Activated naive CD4-positive, alpha-beta T cell treated with anti-CD3 and anti-CD28 coated beads, Interleukin-2, amount 10 ng/mL, durations not matched to agents 7 days and 5 days (primary cell): Measurements from ENCODE around the gene TDRD10.

Experiments
- CTCF ChIA-PET: fragments of 350-600 bp; sonication (Branson Sonifier 250); formaldehyde crosslinking; loops from one replicate; lab custom pipeline; 2021; ENCODE audit warnings: antibody characterized with exemption; lab: Charles Lee
- DNase-seq: peaks from one replicate; pipeline ENCODE4 v3.0.0-alpha.2; 2020
- H3K27ac Mint-ChIP-seq: one replicate; pipeline ENCODE4 v1.8.0; 2021; ENCODE audit warnings: mild to moderate bottlenecking, moderate library complexity, mixed read lengths
- H3K27me3 Mint-ChIP-seq: one replicate; pipeline ENCODE4 v1.8.0; 2021; ENCODE audit warnings: mild to moderate bottlenecking, mixed read lengths
- H3K36me3 Mint-ChIP-seq: one replicate; pipeline ENCODE4 v1.8.0; 2021; ENCODE audit warnings: mixed read lengths
- H3K4me1 Mint-ChIP-seq: one replicate; pipeline ENCODE4 v1.8.0; 2021; ENCODE audit warnings: mixed read lengths
- H3K4me3 Mint-ChIP-seq: one replicate; pipeline ENCODE4 v1.8.0; 2021; ENCODE audit warnings: mild to moderate bottlenecking, moderate library complexity, mixed read lengths
- H3K9me3 Mint-ChIP-seq: one replicate; pipeline ENCODE4 v1.8.0; 2021; ENCODE audit warnings: mixed read lengths

The TDRD10 gene

GRCh38 chr1:154502066-154502743 lies at the start of gene TDRD10, which contains the start of gene SHE:
Gene TDRD10 (plus strand): TSS chr1:154502219. CDS start chr1:154506904, 4,685 bp downstream.
Gene SHE (minus strand): TSS chr1:154502412. CDS start chr1:154502026, 386 bp downstream.
- Mint-ChIP-seq H3K36me3 (peaks cover 4% of the 10 kb centered on the region), H3K4me1 (peaks cover 8% of the 10 kb centered on the region), H3K9me3 (no peaks in the 10 kb centered on the region), H3K27me3 (peaks cover 82% of the 10 kb centered on the region), H3K4me3 (peak within 1 kb of the TSS; percentile 11), H3K27ac (no peak within 1 kb of the TSS)
- DNase-seq: peak; percentile 29
- CTCF ChIA-PET: no interaction called here

GRCh38 chr1:154453161-154453560 lies 48.9 kb upstream of the TDRD10 start:
- CTCF ChIA-PET: no interaction called here
- DNase-seq: no peak
- H3K36me3 Mint-ChIP-seq: peaks cover 6% of the 10 kb centered on the region
- H3K27me3 Mint-ChIP-seq: peaks cover 27% of the 10 kb centered on the region
- H3K4me3 Mint-ChIP-seq: no peak overlapping the region
- peaks cover 20% of the 10 kb centered on the region for H3K4me1 Mint-ChIP-seq
- no peak overlapping the region for H3K27ac Mint-ChIP-seq
- no peaks in the 10 kb centered on the region for H3K9me3 Mint-ChIP-seq

- Mint-ChIP-seq H3K4me3 (no peak overlapping the region), H3K27ac (no peak overlapping the region), H3K4me1 (peaks cover 20% of the 10 kb centered on the region), H3K27me3 (peaks cover 27% of the 10 kb centered on the region), H3K36me3 (peaks cover 4% of the 10 kb centered on the region), H3K9me3 (no peaks in the 10 kb centered on the region)
- no peak for DNase-seq
- CTCF ChIA-PET: interaction anchor here (0.8 to 1.6 kb wide), 3 partner anchors 13 to 28 kb away, joined by 3 to 5 read pairs (median 3); no protein-coding TSS in a partner anchor
Observed at GRCh38 chr1:154453574-154454352, 48.3 kb upstream of the TDRD10 start.

- H3K27me3 Mint-ChIP-seq: peaks cover 26% of the 10 kb centered on the region
- DNase-seq: no peak
- peaks cover 20% of the 10 kb centered on the region for H3K4me1 Mint-ChIP-seq
- no peaks in the 10 kb centered on the region for H3K9me3 Mint-ChIP-seq
- peaks cover 4% of the 10 kb centered on the region for H3K36me3 Mint-ChIP-seq
- no peak overlapping the region for H3K27ac Mint-ChIP-seq
- CTCF ChIA-PET: interaction anchor here (0.8 to 1.6 kb wide), 3 partner anchors 13 to 28 kb away, joined by 3 to 5 read pairs (median 3); no protein-coding TSS in a partner anchor
- no peak overlapping the region for H3K4me3 Mint-ChIP-seq
Observed at GRCh38 chr1:154454386-154455120, 47.5 kb upstream of the TDRD10 start.

- Mint-ChIP-seq H3K27me3 (peaks cover 23% of the 10 kb centered on the region), H3K4me3 (no peak overlapping the region), H3K4me1 (peaks cover 30% of the 10 kb centered on the region), H3K36me3 (peaks cover 4% of the 10 kb centered on the region), H3K9me3 (no peaks in the 10 kb centered on the region), H3K27ac (no peak overlapping the region)
- no peak for DNase-seq
- CTCF ChIA-PET: no interaction called here
Observed at GRCh38 chr1:154456631-154457030, 45.4 kb upstream of the TDRD10 start.

- H3K9me3 Mint-ChIP-seq: no peaks in the 10 kb centered on the region
- peaks cover 4% of the 10 kb centered on the region for H3K27me3 Mint-ChIP-seq
- peaks cover 6% of the 10 kb centered on the region for H3K36me3 Mint-ChIP-seq
- CTCF ChIA-PET: interaction anchor here (1.0 kb wide), 1 partner anchor 21 kb away, joined by 3 read pairs; no protein-coding TSS in a partner anchor
- no peak overlapping the region for H3K4me3 Mint-ChIP-seq
- no peak for DNase-seq
- H3K4me1 Mint-ChIP-seq: peaks cover 36% of the 10 kb centered on the region
- no peak overlapping the region for H3K27ac Mint-ChIP-seq
Observed at GRCh38 chr1:154459080-154459479, 42.9 kb upstream of the TDRD10 start.

- Mint-ChIP-seq H3K36me3 (peaks cover 2% of the 10 kb centered on the region), H3K27ac (no peak overlapping the region), H3K4me3 (no peak overlapping the region), H3K9me3 (no peaks in the 10 kb centered on the region), H3K27me3 (peaks cover 12% of the 10 kb centered on the region), H3K4me1 (peaks cover 47% of the 10 kb centered on the region)
- CTCF ChIA-PET: no interaction called here
- no peak for DNase-seq
Observed at GRCh38 chr1:154460695-154461260, 41.2 kb upstream of the TDRD10 start.

- Mint-ChIP-seq H3K27ac (peak overlapping the region; percentile 76), H3K9me3 (no peaks in the 10 kb centered on the region), H3K4me3 (no peak overlapping the region), H3K27me3 (peaks cover 19% of the 10 kb centered on the region), H3K36me3 (peaks cover 2% of the 10 kb centered on the region), H3K4me1 (peaks cover 67% of the 10 kb centered on the region)
- CTCF ChIA-PET: interaction anchor here (0.9 to 2.1 kb wide), 4 partner anchors 16 to 26 kb away, joined by 3 to 7 read pairs (median 5); no protein-coding TSS in a partner anchor
- DNase-seq: peak; percentile 71
Observed at GRCh38 chr1:154463512-154463990, 38.5 kb upstream of the TDRD10 start.

- DNase-seq: no peak
- Mint-ChIP-seq H3K27me3 (peaks cover 24% of the 10 kb centered on the region), H3K36me3 (peaks cover 2% of the 10 kb centered on the region), H3K4me1 (peaks cover 62% of the 10 kb centered on the region), H3K27ac (no peak overlapping the region), H3K9me3 (no peaks in the 10 kb centered on the region), H3K4me3 (no peak overlapping the region)
- CTCF ChIA-PET: interaction anchor here (0.9 to 2.3 kb wide), 6 partner anchors 14 to 115 kb away, joined by 3 to 9 read pairs (median 4); no protein-coding TSS in a partner anchor
Observed at GRCh38 chr1:154465621-154466195, 36.3 kb upstream of the TDRD10 start.

GRCh38 chr1:154466206-154466605 lies 35.8 kb upstream of the TDRD10 start:
- DNase-seq: peak; percentile 9
- H3K9me3 Mint-ChIP-seq: no peaks in the 10 kb centered on the region
- no peak overlapping the region for H3K27ac Mint-ChIP-seq
- no peak overlapping the region for H3K4me3 Mint-ChIP-seq
- H3K27me3 Mint-ChIP-seq: peaks cover 24% of the 10 kb centered on the region
- peaks cover 58% of the 10 kb centered on the region for H3K4me1 Mint-ChIP-seq
- H3K36me3 Mint-ChIP-seq: peaks cover 2% of the 10 kb centered on the region
- CTCF ChIA-PET: interaction anchor here (1.8 to 2.3 kb wide), 3 partner anchors 14 to 63 kb away, joined by 4 to 9 read pairs (median 9); no protein-coding TSS in a partner anchor

GRCh38 chr1:154466921-154467417 lies 35.0 kb upstream of the TDRD10 start:
- no peak overlapping the region for H3K4me3 Mint-ChIP-seq
- no peaks in the 10 kb centered on the region for H3K9me3 Mint-ChIP-seq
- peaks cover 24% of the 10 kb centered on the region for H3K27me3 Mint-ChIP-seq
- peaks cover 53% of the 10 kb centered on the region for H3K4me1 Mint-ChIP-seq
- H3K36me3 Mint-ChIP-seq: peaks cover 2% of the 10 kb centered on the region
- DNase-seq: peak; percentile 13
- CTCF ChIA-PET: interaction anchor here (1.2 to 1.9 kb wide), 4 partner anchors 9 to 80 kb away, joined by 3 to 9 read pairs (median 4); no protein-coding TSS in a partner anchor
- H3K27ac Mint-ChIP-seq: no peak overlapping the region

GRCh38 chr1:154467434-154468102 lies 34.5 kb upstream of the TDRD10 start:
- peaks cover 24% of the 10 kb centered on the region for H3K27me3 Mint-ChIP-seq
- peaks cover 51% of the 10 kb centered on the region for H3K4me1 Mint-ChIP-seq
- DNase-seq: peak; percentile 21
- no peak overlapping the region for H3K4me3 Mint-ChIP-seq
- H3K36me3 Mint-ChIP-seq: peaks cover 2% of the 10 kb centered on the region
- H3K27ac Mint-ChIP-seq: no peak overlapping the region
- H3K9me3 Mint-ChIP-seq: no peaks in the 10 kb centered on the region
- CTCF ChIA-PET: interaction anchor here (1.2 to 1.9 kb wide), 5 partner anchors 10 to 79 kb away, joined by 3 to 9 read pairs (median 5); no protein-coding TSS in a partner anchor
